ENCODE measurements around the gene TACC3. TPM values are rescaled to one million over a fixed set of nuclear protein-coding genes. Genes with fewer than 3 reads are reported as not detected.

TACC3 gene
- 3.7 TPM for total RNA-seq

DNA sequence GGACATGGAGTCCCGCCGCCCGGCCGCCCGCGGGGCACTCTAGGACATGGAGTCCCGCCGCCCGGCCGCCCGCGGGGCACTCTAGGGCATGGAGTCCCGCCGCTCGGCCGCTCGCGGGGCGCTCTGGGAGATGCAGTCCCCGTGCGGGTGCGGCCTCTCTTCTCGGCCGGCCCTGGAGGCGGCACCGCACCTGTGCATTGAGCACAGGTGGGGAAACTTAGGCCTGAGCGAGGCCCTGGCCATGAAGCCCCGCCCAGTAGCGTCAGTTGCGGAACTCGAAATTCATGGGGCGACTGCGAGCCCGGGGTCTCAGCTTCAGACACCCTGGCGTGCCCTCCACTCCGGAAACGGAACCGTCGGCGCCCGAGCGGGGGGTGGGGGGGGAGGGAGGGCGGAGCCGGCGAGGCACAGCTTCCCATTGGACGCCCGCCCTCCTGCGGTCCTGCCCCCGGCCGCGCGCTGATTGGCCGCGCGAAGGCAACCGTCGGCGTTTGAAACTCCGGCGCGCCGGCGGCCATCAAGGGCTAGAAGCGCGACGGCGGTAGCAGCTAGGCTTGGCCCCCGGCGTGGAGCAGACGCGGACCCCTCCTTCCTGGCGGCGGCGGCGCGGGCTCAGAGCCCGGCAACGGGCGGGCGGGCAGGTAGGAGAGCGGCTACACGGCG lies at the start of gene TACC3, which contains the start of gene TMEM129:
TACC3 (plus strand) TSS at position 519 of the 663 bp plus-strand sequence. CDS start 1,901 bp downstream, outside the sequence.
TMEM129 (minus strand) TSS at position 321 of the 663 bp plus-strand sequence. CDS start 486 bp downstream, outside the sequence.
- Histone ChIP-seq H3K9me3 (ENCODE audit: control insufficient read depth in 3 of 3, low read length in 3 of 3) (no peaks in the 10 kb centered on the region), H3K27me3 (ENCODE audit: control insufficient read depth in 3 of 3, insufficient read depth in 3 of 3, low read length in 3 of 3) (no peaks in the 10 kb centered on the region), H3K36me3 (ENCODE audit: control insufficient read depth in 3 of 3, insufficient read depth in 3 of 3, low read length in 3 of 3) (peaks cover 11 to 28% (median 17%) of the 10 kb centered on the region in 3 donors), H3K27ac (ENCODE audit: low read depth, low read length) (peak within 1 kb of the TSS; percentile 86), H3K9ac (ENCODE audit: low read depth in 1 of 3, low read length in 3 of 3) (peak within 1 kb of the TSS; percentile 91 to 95 (median 95)), H3K4me3 (ENCODE audit: low read length in 3 of 3) (peak within 1 kb of the TSS; percentile 88 to 97 (median 97)), H3K4me1 (ENCODE audit: control insufficient read depth in 3 of 3, insufficient read depth in 3 of 3, low read length in 3 of 3) (peaks cover 34 to 53% (median 38%) of the 10 kb centered on the region in 3 donors)

- Histone ChIP-seq H3K4me3 (ENCODE audit: low read length in 3 of 3) (no peak overlapping the region), H3K9ac (ENCODE audit: low read depth in 1 of 3, low read length in 3 of 3) (no peak overlapping the region), H3K4me1 (ENCODE audit: control insufficient read depth in 3 of 3, insufficient read depth in 3 of 3, low read length in 3 of 3) (peaks cover 0 to 2% (median 0%) of the 10 kb centered on the region in 3 donors), H3K27me3 (ENCODE audit: control insufficient read depth in 3 of 3, insufficient read depth in 3 of 3, low read length in 3 of 3) (no peaks in the 10 kb centered on the region), H3K36me3 (ENCODE audit: control insufficient read depth in 3 of 3, insufficient read depth in 3 of 3, low read length in 3 of 3) (no peaks in the 10 kb centered on the region), H3K9me3 (ENCODE audit: control insufficient read depth in 3 of 3, low read length in 3 of 3) (no peaks in the 10 kb centered on the region), H3K27ac (ENCODE audit: low read depth, low read length) (no peak overlapping the region)
Observed at GRCh38 chr4:1673671-1674070, 47.6 kb upstream of the TACC3 start.

DNA sequence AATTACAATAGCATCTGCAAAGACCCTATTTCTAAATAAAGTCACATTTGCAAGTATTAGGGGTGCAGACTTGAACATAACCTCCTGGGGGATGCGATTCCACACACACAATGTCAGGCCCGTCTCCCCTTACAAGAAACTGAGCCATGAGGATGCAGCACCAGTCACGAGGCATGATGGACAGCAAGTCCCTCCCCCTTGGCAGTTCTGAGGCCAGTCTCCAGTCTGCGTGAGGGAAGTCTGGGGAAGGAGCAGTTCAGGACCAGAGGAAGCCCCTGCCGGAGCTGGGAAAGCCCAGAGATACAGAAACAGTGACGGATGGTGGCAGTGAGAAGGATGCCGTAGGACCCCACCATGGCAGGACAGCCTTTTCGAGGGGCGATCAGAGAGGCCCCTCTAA lies 46.6 kb upstream of the TACC3 start:
- Histone ChIP-seq H3K27me3 (ENCODE audit: control insufficient read depth in 3 of 3, insufficient read depth in 3 of 3, low read length in 3 of 3) (no peaks in the 10 kb centered on the region), H3K9ac (ENCODE audit: low read depth in 1 of 3, low read length in 3 of 3) (no peak overlapping the region), H3K36me3 (ENCODE audit: control insufficient read depth in 3 of 3, insufficient read depth in 3 of 3, low read length in 3 of 3) (no peaks in the 10 kb centered on the region), H3K4me1 (ENCODE audit: control insufficient read depth in 3 of 3, insufficient read depth in 3 of 3, low read length in 3 of 3) (peaks cover 0 to 2% (median 0%) of the 10 kb centered on the region in 3 donors), H3K27ac (ENCODE audit: low read depth, low read length) (no peak overlapping the region), H3K9me3 (ENCODE audit: control insufficient read depth in 3 of 3, low read length in 3 of 3) (no peaks in the 10 kb centered on the region), H3K4me3 (ENCODE audit: low read length in 3 of 3) (no peak overlapping the region)

DNA sequence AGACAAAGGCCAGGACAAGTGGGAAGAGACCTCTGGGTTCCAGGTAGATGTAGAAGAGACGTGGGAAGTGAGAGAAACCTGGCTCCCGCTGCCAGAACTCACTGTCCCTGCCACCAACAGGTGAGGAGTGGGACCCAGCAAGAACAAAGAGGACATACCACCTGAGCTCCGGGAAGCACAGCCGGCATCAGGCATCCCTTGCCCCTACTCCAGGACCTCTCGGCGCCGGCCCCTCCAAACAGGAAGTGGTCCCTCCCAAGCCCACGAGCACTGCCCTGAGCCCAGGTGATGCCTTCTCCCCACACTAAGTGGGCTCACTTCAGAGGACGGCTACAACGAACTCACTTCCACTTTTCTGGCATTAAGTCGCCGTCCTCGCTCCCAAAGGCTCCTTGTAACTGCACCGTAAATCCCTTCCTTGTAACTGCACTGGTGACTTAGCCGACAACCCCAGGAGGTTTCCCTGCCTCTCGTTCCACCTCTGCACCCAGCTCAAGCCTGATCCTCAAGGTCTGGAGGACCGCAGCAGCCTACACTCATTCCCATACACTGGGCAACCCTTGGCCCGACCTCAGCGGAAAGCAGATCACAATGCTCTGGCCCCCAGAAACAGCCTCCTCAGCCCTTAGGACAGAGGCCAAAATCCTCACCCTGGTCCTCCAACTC lies 46.1 kb upstream of the TACC3 start:
- Histone ChIP-seq H3K9me3 (ENCODE audit: control insufficient read depth in 3 of 3, low read length in 3 of 3) (no peaks in the 10 kb centered on the region), H3K4me1 (ENCODE audit: control insufficient read depth in 3 of 3, insufficient read depth in 3 of 3, low read length in 3 of 3) (peaks cover 0 to 2% (median 0%) of the 10 kb centered on the region in 3 donors), H3K27ac (ENCODE audit: low read depth, low read length) (no peak overlapping the region), H3K4me3 (ENCODE audit: low read length in 3 of 3) (no peak overlapping the region), H3K27me3 (ENCODE audit: control insufficient read depth in 3 of 3, insufficient read depth in 3 of 3, low read length in 3 of 3) (no peaks in the 10 kb centered on the region), H3K36me3 (ENCODE audit: control insufficient read depth in 3 of 3, insufficient read depth in 3 of 3, low read length in 3 of 3) (no peaks in the 10 kb centered on the region), H3K9ac (ENCODE audit: low read depth in 1 of 3, low read length in 3 of 3) (no peak overlapping the region)

GRCh38 chr4:1675802-1676137 lies 45.6 kb upstream of the TACC3 start:
- Histone ChIP-seq H3K4me1 (ENCODE audit: control insufficient read depth in 3 of 3, insufficient read depth in 3 of 3, low read length in 3 of 3) (peaks cover 0 to 2% (median 0%) of the 10 kb centered on the region in 3 donors), H3K9ac (ENCODE audit: low read depth in 1 of 3, low read length in 3 of 3) (no peak overlapping the region), H3K27me3 (ENCODE audit: control insufficient read depth in 3 of 3, insufficient read depth in 3 of 3, low read length in 3 of 3) (no peaks in the 10 kb centered on the region), H3K4me3 (ENCODE audit: low read length in 3 of 3) (no peak overlapping the region), H3K9me3 (ENCODE audit: control insufficient read depth in 3 of 3, low read length in 3 of 3) (no peaks in the 10 kb centered on the region), H3K27ac (ENCODE audit: low read depth, low read length) (no peak overlapping the region), H3K36me3 (ENCODE audit: control insufficient read depth in 3 of 3, insufficient read depth in 3 of 3, low read length in 3 of 3) (no peaks in the 10 kb centered on the region)

DNA sequence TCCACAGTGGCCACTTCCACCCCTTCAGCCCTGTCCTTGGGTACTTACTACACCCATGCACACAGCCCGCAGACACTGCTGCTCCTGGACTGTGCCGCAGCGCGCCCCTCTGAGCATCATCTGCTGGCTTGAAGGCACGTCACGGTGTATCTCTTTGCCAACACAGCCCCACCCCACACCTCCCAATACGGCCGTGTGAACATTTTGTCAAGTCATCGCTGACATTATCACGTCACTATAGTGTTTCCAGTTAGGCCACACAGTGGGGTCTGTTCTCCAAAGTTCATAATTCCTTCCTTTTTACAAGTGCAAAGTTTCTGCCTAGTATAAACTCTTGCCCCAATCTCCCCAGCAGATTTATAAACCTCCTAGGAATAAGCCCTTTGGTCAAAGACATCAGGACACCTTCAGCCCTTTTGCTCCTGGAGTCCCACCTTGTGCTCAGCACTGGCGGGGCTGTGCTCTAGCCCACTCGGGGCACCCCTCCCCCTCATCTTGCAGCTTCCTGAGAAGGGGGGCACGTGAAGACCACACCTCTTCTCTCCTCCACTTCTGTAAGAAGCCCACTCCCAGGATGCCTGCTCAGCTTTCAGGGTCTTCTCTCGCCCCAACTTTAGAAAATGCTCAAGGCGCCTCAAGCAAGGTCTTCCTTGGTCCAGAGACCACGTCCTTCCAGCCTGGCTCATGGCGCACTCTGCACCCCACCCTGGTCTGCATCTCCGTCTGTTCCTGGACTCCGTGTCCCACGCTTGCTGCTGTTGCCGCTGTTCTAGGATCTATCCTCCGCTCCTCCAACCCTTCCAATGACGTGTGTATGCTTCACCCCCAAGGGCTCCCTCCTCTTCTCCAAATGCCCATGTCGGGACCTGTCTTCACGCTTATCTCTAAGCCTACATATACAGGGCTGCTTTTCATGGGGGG lies 44.5 kb upstream of the TACC3 start:
- Histone ChIP-seq H3K9ac (ENCODE audit: low read depth in 1 of 3, low read length in 3 of 3) (no peak overlapping the region), H3K4me3 (ENCODE audit: low read length in 3 of 3) (no peak overlapping the region), H3K9me3 (ENCODE audit: control insufficient read depth in 3 of 3, low read length in 3 of 3) (no peaks in the 10 kb centered on the region), H3K4me1 (ENCODE audit: control insufficient read depth in 3 of 3, insufficient read depth in 3 of 3, low read length in 3 of 3) (peaks cover 0 to 2% (median 0%) of the 10 kb centered on the region in 3 donors), H3K36me3 (ENCODE audit: control insufficient read depth in 3 of 3, insufficient read depth in 3 of 3, low read length in 3 of 3) (no peaks in the 10 kb centered on the region), H3K27ac (ENCODE audit: low read depth, low read length) (no peak overlapping the region), H3K27me3 (ENCODE audit: control insufficient read depth in 3 of 3, insufficient read depth in 3 of 3, low read length in 3 of 3) (no peaks in the 10 kb centered on the region)

- Histone ChIP-seq H3K9me3 (ENCODE audit: control insufficient read depth in 3 of 3, low read length in 3 of 3) (no peaks in the 10 kb centered on the region), H3K27ac (ENCODE audit: low read depth, low read length) (no peak overlapping the region), H3K36me3 (ENCODE audit: control insufficient read depth in 3 of 3, insufficient read depth in 3 of 3, low read length in 3 of 3) (no peaks in the 10 kb centered on the region), H3K9ac (ENCODE audit: low read depth in 1 of 3, low read length in 3 of 3) (no peak overlapping the region), H3K27me3 (ENCODE audit: control insufficient read depth in 3 of 3, insufficient read depth in 3 of 3, low read length in 3 of 3) (no peaks in the 10 kb centered on the region), H3K4me1 (ENCODE audit: control insufficient read depth in 3 of 3, insufficient read depth in 3 of 3, low read length in 3 of 3) (peaks cover 0 to 6% (median 3%) of the 10 kb centered on the region in 3 donors), H3K4me3 (ENCODE audit: low read length in 3 of 3) (no peak overlapping the region)
Observed at GRCh38 chr4:1678244-1678643, 43.1 kb upstream of the TACC3 start.

GRCh38 chr4:1682860-1683259 lies 38.5 kb upstream of the TACC3 start:
- Histone ChIP-seq H3K9me3 (ENCODE audit: control insufficient read depth in 3 of 3, low read length in 3 of 3) (no peaks in the 10 kb centered on the region), H3K4me3 (ENCODE audit: low read length in 3 of 3) (peak overlapping the region in 1 of 3 donors; percentile 72), H3K36me3 (ENCODE audit: control insufficient read depth in 3 of 3, insufficient read depth in 3 of 3, low read length in 3 of 3) (no peaks in the 10 kb centered on the region), H3K4me1 (ENCODE audit: control insufficient read depth in 3 of 3, insufficient read depth in 3 of 3, low read length in 3 of 3) (peaks cover 0 to 17% (median 16%) of the 10 kb centered on the region in 3 donors), H3K27ac (ENCODE audit: low read depth, low read length) (no peak overlapping the region), H3K27me3 (ENCODE audit: control insufficient read depth in 3 of 3, insufficient read depth in 3 of 3, low read length in 3 of 3) (no peaks in the 10 kb centered on the region), H3K9ac (ENCODE audit: low read depth in 1 of 3, low read length in 3 of 3) (no peak overlapping the region)

DNA sequence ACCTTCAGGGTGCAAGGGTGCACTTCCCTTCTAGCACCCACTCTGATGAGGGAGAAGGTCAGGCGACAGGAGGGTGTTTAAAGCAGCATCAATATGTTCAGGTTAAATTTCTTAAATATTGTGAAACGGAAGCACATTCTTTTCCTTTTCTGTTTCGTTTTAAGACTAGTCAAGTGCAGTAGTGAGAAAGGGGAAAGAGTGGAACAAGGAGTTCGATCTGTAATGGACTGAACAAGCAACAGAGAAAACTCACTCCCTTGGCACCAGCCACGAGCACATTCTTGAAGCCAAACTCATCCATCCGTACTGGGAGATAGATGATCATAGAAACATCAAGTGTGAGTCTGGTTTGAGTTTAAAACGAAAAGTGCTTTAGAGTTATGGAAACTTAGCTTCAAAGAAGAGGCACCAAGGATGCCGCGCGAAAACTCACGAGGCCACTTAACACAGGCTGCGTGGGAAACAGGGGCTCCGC lies 38.0 kb upstream of the TACC3 start:
- H3K27me3 ChIP-seq (ENCODE audit: control insufficient read depth in 3 of 3, insufficient read depth in 3 of 3, low read length in 3 of 3): no peaks in the 10 kb centered on the region
- H3K9ac ChIP-seq (ENCODE audit: low read depth in 1 of 3, low read length in 3 of 3): peak overlapping the region in 2 of 3 donors; percentile 64 to 80
- H3K9me3 ChIP-seq (ENCODE audit: control insufficient read depth in 3 of 3, low read length in 3 of 3): no peaks in the 10 kb centered on the region
- H3K27ac ChIP-seq (ENCODE audit: low read depth, low read length): peak overlapping the region; percentile 58
- peaks cover 0 to 17% (median 16%) of the 10 kb centered on the region in 3 donors for H3K4me1 ChIP-seq (ENCODE audit: control insufficient read depth in 3 of 3, insufficient read depth in 3 of 3, low read length in 3 of 3)
- peak overlapping the region; percentile 70 to 77 (median 72) for H3K4me3 ChIP-seq (ENCODE audit: low read length in 3 of 3)
- H3K36me3 ChIP-seq (ENCODE audit: control insufficient read depth in 3 of 3, insufficient read depth in 3 of 3, low read length in 3 of 3): no peaks in the 10 kb centered on the region
